H1 (cell line): Measurements from ENCODE around the gene RBL1. TPM values are rescaled to one million over a fixed set of nuclear protein-coding genes. Genes with fewer than 3 reads are reported as not detected.

Experiments used
- EGR1 ChIP-seq: IDR thresholded peaks from 2 replicates; pipeline ENCODE4 v1.6.1; 2011; ENCODE audit warnings: low read depth, low read length, borderline replicate concordance
- GABPA ChIP-seq: IDR thresholded peaks from 2 replicates; pipeline ENCODE4 v1.6.1; 2011; ENCODE audit warnings: mild to moderate bottlenecking, low read length, moderate library complexity, borderline replicate concordance; ENCODE audit not compliant: insufficient read depth
- HDAC2 ChIP-seq, 2 experiments: fragments of 300-600 bp in 1 of 2; sonication (generic) in 1 of 2; IDR thresholded peaks; 2 replicates each; pipeline ENCODE4 v1.6.1; 2011 to 2012; ENCODE audit warnings: low read depth in 2 of 2, low read length in 2 of 2, mild to moderate bottlenecking in 2 of 2, moderate library complexity in 2 of 2, borderline replicate concordance in 1 of 2, inconsistent platforms in 1 of 2
- MAFK ChIP-seq: IDR thresholded peaks from 2 replicates; pipeline ENCODE4 v1.6.1; 2012; ENCODE audit warnings: low read depth, mild to moderate bottlenecking, improper control_type of control experiment, low read length
- POLR2AphosphoS5 ChIP-seq: IDR thresholded peaks from 2 replicates; pipeline ENCODE4 v1.6.1; 2011; ENCODE audit warnings: low read depth, low read length
- TAF7 ChIP-seq: optimal IDR thresholded peaks from 2 replicates; pipeline ENCODE3; 2011; ENCODE audit warnings: low read depth, mild to moderate bottlenecking, inconsistent platforms, low read length, moderate library complexity, borderline replicate concordance
- polyA plus RNA-seq, 7 experiments: library from polyadenylated mRNA; depleted of rRNA in 3 of 7; stranded (reverse) in 5 of 7; unstranded in 2 of 7; fragments of >200 nt in 5 of 7; fragments of 200-250 nt in 2 of 7; gene quantifications; 1 replicate in 5 of 7; 2 replicates in 1 of 7; 4 replicates in 1 of 7; pipeline versions ENCODE4 v1.2.1 to v1.2.3, GENCODE V29; 2011 to 2013; ENCODE audit warnings: missing spikeins in 2 of 7, mixed read lengths in 2 of 7
- total RNA-seq: library from RNA; stranded (reverse); fragmentation: NEBNext Ultra II Directional; extraction: Animal tissue kit (Norgen Biotek cat#: 25700); gene quantifications from 2 replicates; pipeline ENCODE4 v1.2.1, GENCODE V29; 2021
- TF ChIP-seq, protein P1 (sequence below): IDR thresholded peaks from 2 replicates; pipeline ENCODE4 v1.6.1; 2012; ENCODE audit warnings: low read length, inconsistent platforms

RBL1 gene
- total and polyA plus RNA-seq, 2 of the 8 experiments (the other 6 are each of a cell fraction or from before 2014, with no cell fraction given), result 3.2 to 12.3 TPM

DNA sequence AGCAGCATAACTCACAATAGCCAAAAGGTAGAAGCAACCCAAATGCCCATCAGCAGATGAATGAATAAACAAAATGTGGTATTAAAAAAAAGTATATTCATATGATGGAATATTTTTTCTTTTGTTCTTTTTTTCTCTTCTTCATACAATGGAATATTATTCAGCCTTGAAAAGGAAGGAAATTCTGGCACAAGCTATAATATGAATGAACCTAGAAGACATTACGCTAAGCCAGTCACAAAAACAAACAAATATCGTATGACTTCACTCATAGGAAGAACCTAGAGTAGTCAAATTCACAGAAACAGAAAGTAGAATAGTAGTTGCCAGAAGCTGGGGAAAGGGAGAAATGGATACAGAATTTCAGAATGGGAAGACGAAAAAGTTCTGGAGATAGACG is 63.7 kb downstream of the RBL1 start (continued):
- TF ChIP-seq, protein P1, sequence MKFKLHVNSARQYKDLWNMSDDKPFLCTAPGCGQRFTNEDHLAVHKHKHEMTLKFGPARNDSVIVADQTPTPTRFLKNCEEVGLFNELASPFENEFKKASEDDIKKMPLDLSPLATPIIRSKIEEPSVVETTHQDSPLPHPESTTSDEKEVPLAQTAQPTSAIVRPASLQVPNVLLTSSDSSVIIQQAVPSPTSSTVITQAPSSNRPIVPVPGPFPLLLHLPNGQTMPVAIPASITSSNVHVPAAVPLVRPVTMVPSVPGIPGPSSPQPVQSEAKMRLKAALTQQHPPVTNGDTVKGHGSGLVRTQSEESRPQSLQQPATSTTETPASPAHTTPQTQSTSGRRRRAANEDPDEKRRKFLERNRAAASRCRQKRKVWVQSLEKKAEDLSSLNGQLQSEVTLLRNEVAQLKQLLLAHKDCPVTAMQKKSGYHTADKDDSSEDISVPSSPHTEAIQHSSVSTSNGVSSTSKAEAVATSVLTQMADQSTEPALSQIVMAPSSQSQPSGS, result no peak
- no peak for TF ChIP-seq POLR2AphosphoS5
- TF ChIP-seq MAFK, result no peak
- TF ChIP-seq TAF7, result no peak
- TF ChIP-seq EGR1, result no peak
- TF ChIP-seq GABPA, result no peak
- TF ChIP-seq HDAC2 (IDR thresholded peaks at IDR 0.05; ENCODE audit: borderline replicate concordance in 1 of 2, low read depth in 2 of 2, low read length in 2 of 2), result no peak
